ENCODE results near the gene SIX3.
A peak's percentile ranks its signal among the peaks of the same experiment; 100 is the strongest.

SIX3 gene

GRCh38 chr2:44959855-44960254, 18.4 kb downstream of the SIX3 start:
- no peak for DNase-seq

DNA sequence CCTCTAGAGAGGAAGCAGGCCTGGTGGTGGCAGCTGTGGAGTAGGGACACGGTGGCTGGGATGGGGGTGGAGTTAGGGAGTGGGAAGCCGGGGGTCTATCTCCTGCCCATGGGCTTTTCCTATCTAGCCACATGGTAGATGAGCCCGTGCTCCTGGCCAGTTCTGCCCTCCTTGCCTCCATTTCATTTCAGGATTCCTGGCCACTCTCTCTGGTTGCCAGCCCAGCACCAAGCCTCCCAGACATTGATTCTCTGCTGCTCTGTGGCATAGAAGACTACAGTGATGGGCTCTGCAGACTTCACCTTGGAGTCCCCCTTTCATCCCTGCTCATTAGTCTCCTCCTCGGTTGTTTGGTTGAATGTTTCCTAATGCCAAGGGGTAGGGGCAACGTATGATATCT, 19.4 kb downstream of the SIX3 start:
- no peak for DNase-seq

GRCh38 chr2:44962176-44962695, 20.7 kb downstream of the SIX3 start:
- DNase-seq = no peak

DNA sequence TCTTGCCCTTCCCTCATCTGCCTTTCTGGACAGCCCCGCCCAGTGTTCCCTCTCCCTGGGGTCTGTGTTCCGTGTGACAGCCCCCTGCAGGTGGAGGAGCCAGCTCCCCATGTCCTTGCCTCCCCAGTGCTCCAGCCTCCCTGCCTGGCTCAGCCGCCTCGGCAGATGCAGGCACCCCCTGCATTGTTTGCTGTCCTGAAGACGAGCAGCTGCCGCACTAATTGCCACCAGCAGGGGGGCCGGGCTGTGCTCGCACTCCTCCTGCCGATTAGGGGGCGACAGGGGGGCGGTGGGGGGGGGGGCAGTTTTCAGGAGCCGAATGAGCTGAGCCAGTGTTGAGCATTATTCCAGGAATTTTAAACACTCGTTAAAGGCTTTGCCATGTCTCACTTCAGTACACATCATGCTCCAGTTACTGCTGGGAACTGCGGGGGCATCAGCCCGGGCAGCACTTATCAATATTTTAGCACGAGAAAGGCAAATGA, 23.3 kb downstream of the SIX3 start:
- no peak for DNase-seq

DNA sequence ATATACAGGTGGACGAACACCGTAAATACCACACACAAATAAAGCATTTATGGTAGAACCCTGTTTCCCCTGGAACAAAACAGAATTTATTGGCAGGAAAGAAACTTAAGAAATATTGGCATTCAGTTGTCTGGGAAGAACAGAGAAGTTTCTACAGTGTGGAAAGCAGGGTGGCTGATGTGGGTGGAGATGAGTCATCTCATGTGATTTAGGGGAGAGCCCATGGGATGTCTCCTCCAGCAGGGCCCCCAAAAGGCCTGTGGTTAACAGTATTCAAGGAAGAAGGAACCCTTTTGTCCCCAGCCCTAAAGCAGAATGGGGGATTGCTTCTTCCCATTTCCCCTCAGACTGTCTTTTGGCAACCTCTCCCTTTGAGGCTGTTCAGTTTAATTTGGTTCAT, 24.2 kb downstream of the SIX3 start:
- DNase-seq = no peak

DNA sequence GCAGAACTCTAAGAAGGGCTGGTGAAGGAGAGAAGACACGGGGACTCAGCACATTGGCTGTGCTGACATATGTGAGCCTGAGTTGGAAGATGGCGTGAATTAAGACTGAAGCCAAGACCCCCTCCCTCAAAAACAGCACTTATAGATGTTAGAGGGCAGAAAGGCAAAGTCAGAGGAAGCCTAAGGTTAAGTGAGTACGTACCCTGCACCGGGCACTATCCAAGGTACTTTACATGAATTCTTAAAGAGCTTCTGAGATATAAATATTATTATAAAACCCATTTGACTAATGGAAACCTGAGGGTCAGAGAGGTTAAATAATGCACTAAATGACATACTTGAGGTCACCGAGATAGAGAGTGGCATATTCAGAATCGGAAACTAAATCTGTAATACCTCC, 25.6 kb downstream of the SIX3 start:
- no peak for DNase-seq

DNA sequence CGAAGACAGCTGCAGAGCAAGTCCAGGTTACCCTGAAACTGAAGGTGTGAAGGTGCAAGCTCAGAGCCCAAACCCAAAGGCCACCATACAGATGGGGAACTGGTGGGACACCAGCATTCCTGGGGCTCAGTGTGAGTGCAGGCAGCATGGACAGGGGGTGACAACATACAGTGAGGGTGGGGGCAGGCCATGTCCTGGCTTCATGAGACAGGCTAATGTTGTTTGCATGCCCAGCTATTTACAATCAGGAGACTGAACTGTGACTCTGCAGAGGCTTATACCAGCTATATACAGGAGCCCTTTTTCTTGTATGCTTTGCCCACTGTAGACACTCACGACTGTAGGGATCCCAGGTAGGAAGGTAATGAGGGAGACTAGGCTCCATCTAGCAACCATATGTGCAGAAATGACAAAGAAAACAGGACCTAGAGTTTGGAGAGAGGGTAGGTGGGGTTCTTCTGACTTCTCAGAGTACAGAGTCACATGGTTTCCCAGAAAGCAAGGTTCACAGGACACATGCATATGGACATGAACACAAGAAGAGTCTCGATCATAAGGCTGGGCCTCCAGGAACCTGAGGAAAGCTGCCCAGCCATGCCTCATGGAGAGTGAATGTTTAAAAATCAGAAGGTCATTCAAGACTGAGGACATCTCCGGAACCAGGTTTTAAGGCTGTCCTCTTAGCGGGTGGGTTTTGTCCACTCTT, 26.4 kb downstream of the SIX3 start:
- DNase-seq = no peak

DNA sequence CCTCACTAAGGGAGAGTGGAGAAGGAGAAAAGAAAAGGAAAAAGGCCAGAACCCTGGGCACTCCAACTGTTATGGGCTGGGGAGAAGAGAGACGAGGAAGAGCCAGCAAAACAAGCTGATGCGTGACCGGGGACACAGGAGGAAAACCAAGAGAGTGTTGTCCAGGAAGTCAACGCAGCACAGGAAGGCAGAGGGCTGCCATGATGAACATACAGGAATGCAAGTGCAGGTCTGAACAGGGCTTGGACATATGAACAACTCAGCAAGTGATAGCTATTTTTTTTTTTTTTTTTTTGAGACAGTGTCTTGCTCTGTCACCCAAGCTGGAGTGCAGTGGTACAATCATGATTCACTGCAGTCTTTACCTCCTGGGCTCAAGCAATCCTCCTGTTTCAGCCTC, 28.4 kb downstream of the SIX3 start:
- DNase-seq = no peak

GRCh38 chr2:44970846-44971450, 29.4 kb downstream of the SIX3 start:
- DNase-seq = no peak

DNA sequence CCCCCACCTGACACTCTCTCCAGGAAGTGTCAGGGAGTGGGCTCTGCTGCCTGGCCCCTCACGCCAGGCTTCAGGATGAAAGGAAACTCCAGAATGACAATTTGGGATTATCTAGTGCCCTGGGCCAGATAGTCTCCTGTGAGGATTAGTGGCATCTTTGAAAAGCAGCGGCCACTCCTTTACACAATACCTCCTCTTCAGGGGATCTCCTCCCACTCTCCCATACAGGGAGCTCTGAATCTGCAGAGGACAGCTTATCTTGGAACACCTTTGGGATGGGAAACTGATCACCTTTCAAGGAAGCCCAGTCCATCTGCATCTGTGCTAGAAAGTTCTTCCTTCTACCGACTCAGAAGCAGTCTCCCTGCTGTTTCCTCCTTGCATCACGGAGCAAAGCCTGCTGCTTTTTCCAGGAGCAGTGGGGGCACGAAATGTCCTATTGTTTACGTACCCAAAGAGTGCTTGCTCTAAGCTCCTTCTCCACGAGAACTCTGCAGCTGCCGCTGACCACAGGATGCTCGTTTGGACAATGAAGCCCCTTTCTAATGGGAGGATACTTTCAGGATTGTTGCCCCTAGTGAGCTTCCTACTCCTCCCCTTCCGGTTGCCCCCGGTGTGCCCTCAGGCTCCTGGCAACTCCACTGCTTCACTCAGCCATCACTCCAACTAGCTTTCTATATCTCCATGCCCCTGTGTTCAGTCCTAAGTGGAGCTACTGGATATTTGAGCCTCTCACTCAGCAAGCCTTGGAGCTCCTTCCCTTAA, 31.5 kb downstream of the SIX3 start:
- DNase-seq = no peak

DNA sequence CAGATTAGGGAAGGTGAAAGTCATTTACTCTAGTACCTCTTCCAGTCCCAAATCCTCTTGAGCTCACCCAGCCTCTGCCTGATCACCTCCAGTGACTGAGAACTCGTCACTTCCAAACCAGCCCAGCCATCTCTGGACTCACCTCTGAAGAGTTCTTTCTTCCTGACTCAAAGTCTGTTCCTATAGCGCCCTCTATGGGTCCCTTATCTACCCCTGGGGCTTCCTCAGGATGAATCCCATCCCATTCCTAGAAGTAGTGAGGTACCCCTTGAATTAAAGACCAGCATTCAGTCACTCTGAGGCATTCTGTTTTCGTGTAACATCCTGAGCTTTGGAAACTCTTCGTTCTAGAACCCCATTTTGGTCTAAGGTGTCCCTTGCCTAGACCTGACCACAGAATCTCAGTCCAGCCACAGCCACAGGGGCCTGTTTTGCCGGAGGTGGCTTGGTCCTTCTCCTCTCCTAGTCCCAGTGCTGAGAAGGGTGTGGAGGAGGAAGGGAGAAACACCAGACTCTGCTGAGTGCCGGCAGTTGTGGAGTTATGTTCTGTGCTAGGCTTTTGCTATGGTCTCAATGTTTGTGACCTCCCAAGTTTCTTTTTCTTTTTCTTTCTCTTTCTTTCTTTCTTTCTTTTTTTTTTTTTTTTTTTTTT, 32.7 kb downstream of the SIX3 start:
- DNase-seq = no peak

DNA sequence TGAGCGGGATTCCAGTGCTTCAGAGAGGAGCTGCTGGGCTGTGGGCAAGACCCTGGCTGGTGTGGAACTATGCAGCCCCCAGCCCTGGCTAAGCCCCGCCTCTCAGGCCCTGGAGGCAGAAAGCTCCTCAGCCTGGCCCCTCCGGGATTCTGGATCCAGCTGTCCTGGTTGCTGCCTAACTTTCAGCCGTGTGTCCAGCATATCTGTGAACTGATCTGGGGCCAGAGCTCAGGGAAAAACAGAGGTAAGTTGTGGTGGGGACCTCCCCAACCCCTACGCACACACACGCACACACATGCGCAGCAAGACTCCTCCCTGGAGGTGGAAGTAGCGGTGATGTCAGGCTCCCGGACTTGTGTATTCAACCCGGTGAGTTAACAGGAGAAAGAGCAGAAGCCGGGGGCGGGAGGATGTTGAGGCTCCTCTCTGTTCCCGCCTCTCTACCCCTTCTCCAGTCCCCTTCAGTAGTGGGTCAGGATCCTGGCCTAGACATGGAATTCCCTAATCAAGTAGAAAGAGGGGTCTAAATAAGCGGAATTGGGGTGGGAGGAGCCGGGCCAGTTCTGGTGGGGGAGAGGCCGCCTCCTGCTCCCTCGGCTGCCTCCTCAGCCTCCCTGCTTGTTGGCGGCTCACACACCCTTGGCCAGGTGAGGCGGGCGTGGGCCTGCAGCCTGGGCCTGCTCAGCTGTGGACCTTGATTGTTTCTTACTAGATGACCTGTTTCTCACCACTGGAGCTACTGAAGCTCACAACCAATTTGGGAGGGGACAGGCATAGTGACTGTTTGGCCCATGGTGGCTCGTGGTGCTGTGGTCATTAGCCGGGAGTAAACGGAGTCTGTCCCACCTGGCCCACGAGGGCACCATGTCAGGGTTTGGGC, 34.3 kb downstream of the SIX3 start:
- DNase-seq = no peak

GRCh38 chr2:44979581-44979980, 38.1 kb downstream of the SIX3 start:
- no peak for DNase-seq

DNA sequence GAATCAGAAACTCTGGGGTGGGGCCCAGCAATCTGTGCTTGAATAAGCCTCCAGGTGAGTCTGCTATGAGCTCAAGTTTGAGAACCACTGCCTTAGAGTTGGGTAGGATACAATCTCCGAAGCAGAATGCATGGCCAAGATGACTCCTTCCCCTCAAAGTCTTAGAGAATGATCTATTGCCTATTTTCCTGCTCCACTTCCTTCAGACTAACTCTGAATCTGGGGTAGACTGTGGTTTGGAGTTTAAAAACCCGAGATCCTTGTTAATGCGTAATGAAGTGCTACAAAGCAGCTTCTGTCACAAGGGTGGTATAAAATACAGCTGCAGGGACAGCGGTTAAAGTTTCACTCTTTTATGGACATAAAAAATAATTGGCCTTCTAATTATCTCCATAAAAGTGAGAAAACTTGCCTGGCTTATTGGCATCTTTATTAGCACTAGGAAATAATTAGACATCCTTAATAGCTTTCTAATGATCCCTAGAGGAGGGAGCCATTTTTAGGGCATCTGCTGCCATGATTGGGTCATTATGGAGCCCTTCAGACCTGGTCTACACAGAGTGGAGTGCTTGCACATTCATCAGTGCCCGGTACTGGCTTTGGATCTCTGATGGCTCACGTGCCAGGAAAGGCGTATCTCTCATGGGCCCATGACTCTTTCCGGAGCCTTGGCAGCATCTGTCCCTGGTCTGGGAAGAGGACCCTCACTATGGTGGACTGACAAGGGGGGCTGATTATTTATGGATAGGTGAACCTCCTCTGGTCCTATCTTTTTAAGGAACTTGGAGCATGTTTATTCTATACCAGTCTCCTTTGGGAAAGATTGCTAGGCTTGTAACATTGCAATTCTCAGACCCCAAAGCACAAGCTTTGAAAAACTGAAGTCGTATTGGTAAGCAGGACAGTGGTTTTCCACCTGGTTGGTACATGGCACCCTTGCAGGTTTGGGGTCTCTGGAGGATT, 39.5 kb downstream of the SIX3 start:
- DNase-seq = no peak

GRCh38 chr2:44981714-44982108, 40.2 kb downstream of the SIX3 start:
- peak; percentile 75 to 77 for DNase-seq

GRCh38 chr2:44983836-44984604, 42.5 kb downstream of the SIX3 start:
- DNase-seq = no peak

DNA sequence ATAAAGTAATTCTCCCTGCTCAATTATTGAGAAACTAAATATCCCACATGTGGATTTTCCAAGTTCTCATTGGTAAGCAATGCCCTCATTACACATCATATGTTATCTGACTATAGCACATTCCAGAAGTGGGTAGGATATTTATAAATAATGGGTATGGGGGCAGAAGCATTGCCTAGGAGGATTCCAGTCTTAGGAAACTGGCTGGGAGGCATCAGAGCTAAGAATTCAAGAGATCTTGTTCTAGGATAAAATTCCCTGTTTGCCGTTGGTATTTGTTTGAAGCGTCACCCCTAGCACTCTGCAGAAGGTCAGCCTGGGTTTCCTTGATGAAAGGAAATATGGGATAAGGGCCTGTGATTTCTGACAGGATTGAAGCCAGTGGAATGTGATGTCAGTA, 47.7 kb downstream of the SIX3 start:
- no peak for DNase-seq

DNA sequence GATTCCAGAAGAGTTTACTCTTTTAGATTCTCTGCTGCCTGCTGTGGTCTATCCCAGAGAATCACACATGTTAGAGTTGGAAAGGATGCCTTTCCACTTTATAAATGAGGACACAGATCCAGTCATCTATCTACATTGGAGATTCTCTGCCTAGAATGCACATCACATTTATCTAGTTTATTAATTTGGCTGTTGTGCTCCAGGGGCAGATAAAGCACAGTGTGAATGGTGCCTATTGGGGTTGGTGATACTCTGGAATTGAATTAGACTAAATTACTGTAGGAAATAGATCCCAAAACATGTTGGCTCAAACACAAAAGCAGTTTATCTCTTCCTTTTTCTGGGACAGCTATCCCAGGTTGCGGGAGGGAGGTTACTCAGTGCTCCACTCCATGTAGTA, 52.9 kb downstream of the SIX3 start:
- no peak for DNase-seq

All from stimulated activated CD4-positive, alpha-beta T cell treated with anti-CD3 and anti-CD28 coated beads, Interleukin-2, amount 100 ng/mL, for 48 hours (primary cell).